BJ (cell line): ENCODE measurements around the gene FRMD5. TPM values are rescaled to one million over a fixed set of nuclear protein-coding genes. Genes with fewer than 3 reads are reported as not detected.

Source experiments
- CTCF ChIA-PET: fragments of 350-600 bp; formaldehyde crosslinking; extraction: SDS; loops from one replicate; lab custom pipeline; 2021; ENCODE audit warnings: antibody characterized with exemption, inconsistent platforms; lab: Yijun Ruan, JAX
- POLR2A ChIA-PET: fragments of 300-600 bp; sonication (Branson Sonifier 250); formaldehyde crosslinking; extraction: SDS; loops from one replicate; lab custom pipeline; 2021; ENCODE audit warnings: antibody characterized with exemption; lab: Charles Lee
- DNase-seq: peaks from one replicate; pipeline ENCODE4 v3.0.0-alpha.2; 2011; ENCODE audit warnings: low read depth
- H3K27me3 ChIP-seq: 2 replicates; pipeline ENCODE4 v1.6.0; 2011; ENCODE audit warnings: low read length; ENCODE audit not compliant: control insufficient read depth, insufficient read depth
- H3K36me3 ChIP-seq: 2 replicates; pipeline ENCODE4 v1.5.1; 2011; ENCODE audit warnings: low read length; ENCODE audit not compliant: control insufficient read depth, insufficient read depth
- H3K4me3 ChIP-seq: 2 replicates; pipeline ENCODE4 v1.5.1; 2011; ENCODE audit warnings: low read depth, mild to moderate bottlenecking, control low read depth, low read length
- polyA plus RNA-seq: library from polyadenylated mRNA; depleted of rRNA; stranded (reverse); fragments of >200 nt; gene quantifications from 2 replicates; pipeline ENCODE4 v1.2.3, GENCODE V29; 2011
- TF ChIP-seq, protein P1 (sequence below): IDR thresholded peaks from 2 replicates; pipeline ENCODE4 v1.5.1; 2011; ENCODE audit warnings: low read depth, mild to moderate bottlenecking, control low read depth, inconsistent platforms, low read length, moderate library complexity; ENCODE audit not compliant: insufficient read depth

Gene FRMD5
- polyA plus RNA-seq, 1 experiment = 0.96 TPM

GRCh38 chr15:43985976-43986680 lies 208.9 kb downstream of the FRMD5 start:
- Histone ChIP-seq H3K36me3 (no peaks in the 10 kb centered on the region), H3K27me3 (no peaks in the 10 kb centered on the region), H3K4me3 (no peak overlapping the region)
- TF ChIP-seq, protein P1, sequence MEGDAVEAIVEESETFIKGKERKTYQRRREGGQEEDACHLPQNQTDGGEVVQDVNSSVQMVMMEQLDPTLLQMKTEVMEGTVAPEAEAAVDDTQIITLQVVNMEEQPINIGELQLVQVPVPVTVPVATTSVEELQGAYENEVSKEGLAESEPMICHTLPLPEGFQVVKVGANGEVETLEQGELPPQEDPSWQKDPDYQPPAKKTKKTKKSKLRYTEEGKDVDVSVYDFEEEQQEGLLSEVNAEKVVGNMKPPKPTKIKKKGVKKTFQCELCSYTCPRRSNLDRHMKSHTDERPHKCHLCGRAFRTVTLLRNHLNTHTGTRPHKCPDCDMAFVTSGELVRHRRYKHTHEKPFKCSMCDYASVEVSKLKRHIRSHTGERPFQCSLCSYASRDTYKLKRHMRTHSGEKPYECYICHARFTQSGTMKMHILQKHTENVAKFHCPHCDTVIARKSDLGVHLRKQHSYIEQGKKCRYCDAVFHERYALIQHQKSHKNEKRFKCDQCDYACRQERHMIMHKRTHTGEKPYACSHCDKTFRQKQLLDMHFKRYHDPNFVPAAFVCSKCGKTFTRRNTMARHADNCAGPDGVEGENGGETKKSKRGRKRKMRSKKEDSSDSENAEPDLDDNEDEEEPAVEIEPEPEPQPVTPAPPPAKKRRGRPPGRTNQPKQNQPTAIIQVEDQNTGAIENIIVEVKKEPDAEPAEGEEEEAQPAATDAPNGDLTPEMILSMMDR = no peak
- ChIA-PET CTCF (no interaction called here), POLR2A (no interaction called here)
- DNase-seq = no peak

DNA sequence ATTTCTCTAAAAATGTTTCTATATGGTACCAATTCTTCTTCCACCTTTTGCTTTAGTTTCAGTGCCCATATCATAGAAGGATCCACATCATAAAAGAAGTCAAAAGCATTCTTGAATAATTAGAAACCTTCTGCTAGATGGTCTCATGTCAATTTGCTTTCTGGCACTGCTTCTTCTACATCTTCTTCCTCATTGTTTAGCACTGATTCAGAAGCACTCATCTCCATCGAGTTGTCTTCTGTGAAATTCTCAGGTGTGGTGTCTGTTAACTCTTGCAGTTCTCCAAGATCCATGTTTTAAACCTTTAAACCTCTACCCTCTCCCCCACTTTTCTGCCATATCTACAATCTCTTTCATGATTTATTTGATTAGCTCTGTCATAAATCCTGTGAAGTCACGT lies 213.5 kb downstream of the FRMD5 start:
- CTCF ChIA-PET = no interaction called here
- H3K4me3 ChIP-seq = no peak overlapping the region
- DNase-seq = no peak
- H3K27me3 ChIP-seq = no peaks in the 10 kb centered on the region
- POLR2A ChIA-PET = no interaction called here
- H3K36me3 ChIP-seq = no peaks in the 10 kb centered on the region
- TF ChIP-seq, protein P1 = no peak

- POLR2A ChIA-PET = no interaction called here
- TF ChIP-seq, protein P1 = no peak
- CTCF ChIA-PET = no interaction called here
- Histone ChIP-seq H3K36me3 (no peaks in the 10 kb centered on the region), H3K27me3 (no peaks in the 10 kb centered on the region), H3K4me3 (no peak overlapping the region)
- DNase-seq = no peak
These were observed 217.8 kb downstream of the FRMD5 start for GRCh38 chr15:43977072-43977884.

- POLR2A ChIA-PET = no interaction called here
- Histone ChIP-seq H3K27me3 (no peaks in the 10 kb centered on the region), H3K36me3 (no peaks in the 10 kb centered on the region), H3K4me3 (no peak overlapping the region)
- DNase-seq = no peak
- TF ChIP-seq, protein P1 = no peak
- CTCF ChIA-PET = no interaction called here
These were observed 219.3 kb downstream of the FRMD5 start for GRCh38 chr15:43975770-43976169.

GRCh38 chr15:43975326-43975725 lies 219.7 kb downstream of the FRMD5 start:
- DNase-seq = no peak
- TF ChIP-seq, protein P1 = no peak
- CTCF ChIA-PET = no interaction called here
- Histone ChIP-seq H3K27me3 (no peaks in the 10 kb centered on the region), H3K4me3 (no peak overlapping the region), H3K36me3 (no peaks in the 10 kb centered on the region)
- POLR2A ChIA-PET = no interaction called here
